ENCODE results near the gene RAPGEF1.

RAPGEF1 gene

DNA sequence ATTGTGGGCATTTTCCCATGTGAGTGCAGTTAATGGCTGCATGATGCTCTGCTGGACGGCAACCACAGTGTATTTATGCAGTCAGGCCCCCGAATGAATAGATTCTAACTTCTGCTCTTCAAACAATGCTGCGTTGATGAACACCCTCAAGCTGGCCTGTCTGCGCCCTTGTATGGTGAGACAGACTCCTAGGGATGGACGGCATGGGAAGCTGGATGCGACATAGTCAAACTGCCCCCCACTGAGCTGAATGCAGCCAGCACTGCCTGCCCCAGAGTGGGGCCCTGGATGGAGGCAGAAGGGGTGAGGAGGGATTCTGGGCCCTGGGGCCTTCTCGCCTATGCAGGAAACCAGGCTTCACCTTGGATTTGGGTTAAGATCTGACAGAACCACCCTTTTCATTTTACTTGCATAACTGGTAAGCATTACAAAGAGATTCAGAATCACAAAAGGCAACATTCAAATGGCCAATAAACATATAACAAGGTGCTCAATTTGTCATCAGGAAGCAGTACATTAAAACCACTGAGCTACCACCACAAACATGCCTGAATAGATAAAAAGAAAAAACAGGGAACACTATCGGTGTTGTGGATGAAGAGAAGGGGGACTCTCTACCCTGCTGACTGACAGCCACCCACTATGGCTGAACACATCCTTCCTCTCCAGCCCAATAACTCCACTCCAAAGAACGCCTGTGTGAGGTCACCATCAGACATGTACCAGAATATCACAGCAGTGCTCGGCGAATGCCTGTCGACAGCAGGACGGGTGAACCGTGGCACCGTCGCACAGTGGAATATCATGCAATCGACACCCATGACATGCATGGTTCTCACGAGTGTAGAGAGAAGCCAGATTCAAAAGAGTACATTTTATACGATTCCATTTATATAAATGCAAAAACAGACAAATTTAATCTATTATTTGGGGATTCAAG is 79.1 kb downstream of the RAPGEF1 start:
- Histone ChIP-seq H4K8ac (ENCODE audit: low read depth, low read length) (no peak overlapping the region), H3K23ac (ENCODE audit: low read length) (no peak overlapping the region), H3K27ac (ENCODE audit: low read depth, low read length) (no peak overlapping the region), H3K9ac (ENCODE audit: low read length) (no peak overlapping the region), H3K36me3 (ENCODE audit: control insufficient read depth, insufficient read depth, low read length) (no peaks in the 10 kb centered on the region), H2AK5ac (ENCODE audit: low read length) (no peak overlapping the region), H2BK120ac (ENCODE audit: low read depth, low read length) (no peak overlapping the region), H3K27me3 (ENCODE audit: insufficient read depth, low read length, poor library complexity) (no peaks in the 10 kb centered on the region), H2BK5ac (ENCODE audit: low read length) (no peak overlapping the region), H3K18ac (ENCODE audit: low read length) (no peak overlapping the region), H2BK15ac (replicated peaks; ENCODE audit: low read depth) (no peak overlapping the region), H3K4me3 (ENCODE audit: low read length) (no peak overlapping the region), H3K56ac (ENCODE audit: low read length) (peak overlapping the region; percentile 2), H3K4ac (ENCODE audit: low read depth, low read length) (no peak overlapping the region), H3K4me2 (ENCODE audit: low read length) (no peak overlapping the region), H4K5ac (ENCODE audit: low read length) (no peak overlapping the region), H3K4me1 (ENCODE audit: control insufficient read depth, low read depth, low read length) (peaks cover 15% of the 10 kb centered on the region), H3K79me2 (ENCODE audit: control insufficient read depth, insufficient read depth, low read length) (peaks cover 10% of the 10 kb centered on the region), H3K79me1 (ENCODE audit: low read length) (peaks cover 11% of the 10 kb centered on the region)
- no peak for DNase-seq
- WGBS (ENCODE audit: extremely low coverage, insufficient coverage, low lambda C conversion rate): no CpG with 5 or more reads among the region's 19 CpGs

DNA sequence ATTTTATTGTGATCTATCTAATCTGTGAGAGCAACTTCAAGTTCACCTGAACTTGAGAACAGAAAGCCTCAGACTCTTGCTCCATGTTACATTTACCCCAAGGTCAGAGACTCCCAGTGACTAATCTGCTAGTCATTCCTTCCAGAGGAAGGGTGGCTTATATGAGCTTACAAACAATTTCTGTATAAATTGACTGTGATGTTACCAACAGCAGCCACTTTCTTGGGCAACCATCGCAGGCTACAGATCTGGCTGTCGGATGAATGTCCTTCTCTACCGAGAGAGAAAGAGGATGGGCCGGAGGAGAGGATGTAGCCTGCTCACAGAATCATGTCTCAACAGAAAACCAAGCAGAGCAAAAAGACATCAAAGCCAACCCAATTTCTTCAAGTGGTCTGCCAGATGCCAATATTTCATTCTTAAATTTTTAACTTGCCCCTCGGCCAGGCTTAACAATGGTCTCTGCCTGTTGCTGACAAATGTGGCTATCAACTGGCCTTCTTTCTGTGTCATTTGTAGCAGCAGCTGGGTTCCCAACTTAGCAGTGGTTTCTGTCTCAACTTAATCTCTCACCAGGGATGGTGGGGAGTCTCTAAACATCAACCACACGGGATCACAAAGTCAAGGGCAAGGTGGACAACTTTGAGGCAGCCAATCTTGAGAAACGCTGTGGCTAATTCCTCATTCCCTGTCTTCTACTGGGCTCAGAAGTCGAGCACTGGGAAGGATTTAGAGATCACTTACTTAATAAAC is 81.3 kb downstream of the RAPGEF1 start:
- Histone ChIP-seq H3K79me2 (ENCODE audit: control insufficient read depth, insufficient read depth, low read length) (peaks cover 10% of the 10 kb centered on the region), H3K4me2 (ENCODE audit: low read length) (no peak overlapping the region), H3K79me1 (ENCODE audit: low read length) (peaks cover 8% of the 10 kb centered on the region), H2BK5ac (ENCODE audit: low read length) (no peak overlapping the region), H3K27ac (ENCODE audit: low read depth, low read length) (no peak overlapping the region), H2AK5ac (ENCODE audit: low read length) (no peak overlapping the region), H3K18ac (ENCODE audit: low read length) (no peak overlapping the region), H3K4ac (ENCODE audit: low read depth, low read length) (no peak overlapping the region), H3K23ac (ENCODE audit: low read length) (no peak overlapping the region), H2BK15ac (replicated peaks; ENCODE audit: low read depth) (no peak overlapping the region), H3K27me3 (ENCODE audit: insufficient read depth, low read length, poor library complexity) (no peaks in the 10 kb centered on the region), H4K8ac (ENCODE audit: low read depth, low read length) (peak overlapping the region; percentile 14), H3K56ac (ENCODE audit: low read length) (no peak overlapping the region), H3K4me1 (ENCODE audit: control insufficient read depth, low read depth, low read length) (peaks cover 15% of the 10 kb centered on the region), H3K9ac (ENCODE audit: low read length) (no peak overlapping the region), H3K4me3 (ENCODE audit: low read length) (no peak overlapping the region), H3K36me3 (ENCODE audit: control insufficient read depth, insufficient read depth, low read length) (no peaks in the 10 kb centered on the region), H4K5ac (ENCODE audit: low read length) (no peak overlapping the region), H2BK120ac (ENCODE audit: low read depth, low read length) (no peak overlapping the region)
- no peak for DNase-seq
- WGBS (ENCODE audit: extremely low coverage, insufficient coverage, low lambda C conversion rate): no CpG with 5 or more reads among the region's 8 CpGs

DNA sequence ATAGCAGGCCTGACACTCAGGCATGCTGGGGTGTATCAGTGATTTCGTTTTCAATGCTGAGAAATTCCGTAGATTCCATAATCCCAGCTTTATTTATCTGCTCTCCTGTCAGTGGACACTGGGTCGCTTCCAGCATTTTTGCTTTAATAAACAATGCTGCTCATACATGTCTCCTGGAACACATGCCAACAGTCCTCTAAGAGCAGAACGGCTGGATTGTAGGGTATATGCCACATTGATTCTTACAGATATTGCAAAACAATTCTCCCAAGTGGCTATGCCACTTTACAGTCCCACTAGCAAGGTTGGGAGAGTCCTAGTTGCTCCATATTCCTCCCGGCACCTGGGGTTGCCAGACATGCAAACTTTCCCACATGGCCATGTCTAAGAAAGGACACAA is 81.9 kb downstream of the RAPGEF1 start:
- no peak for DNase-seq
- no CpG with 5 or more reads among the region's 5 CpGs for WGBS (ENCODE audit: extremely low coverage, insufficient coverage, low lambda C conversion rate)
- Histone ChIP-seq H4K8ac (ENCODE audit: low read depth, low read length) (no peak overlapping the region), H3K4me2 (ENCODE audit: low read length) (no peak overlapping the region), H3K56ac (ENCODE audit: low read length) (no peak overlapping the region), H3K4me1 (ENCODE audit: control insufficient read depth, low read depth, low read length) (peaks cover 15% of the 10 kb centered on the region), H3K27ac (ENCODE audit: low read depth, low read length) (no peak overlapping the region), H3K79me2 (ENCODE audit: control insufficient read depth, insufficient read depth, low read length) (peaks cover 10% of the 10 kb centered on the region), H3K79me1 (ENCODE audit: low read length) (peaks cover 8% of the 10 kb centered on the region), H2AK5ac (ENCODE audit: low read length) (no peak overlapping the region), H2BK15ac (replicated peaks; ENCODE audit: low read depth) (no peak overlapping the region), H4K5ac (ENCODE audit: low read length) (no peak overlapping the region), H3K18ac (ENCODE audit: low read length) (no peak overlapping the region), H3K4ac (ENCODE audit: low read depth, low read length) (no peak overlapping the region), H3K4me3 (ENCODE audit: low read length) (no peak overlapping the region), H2BK5ac (ENCODE audit: low read length) (no peak overlapping the region), H3K23ac (ENCODE audit: low read length) (no peak overlapping the region), H2BK120ac (ENCODE audit: low read depth, low read length) (no peak overlapping the region), H3K36me3 (ENCODE audit: control insufficient read depth, insufficient read depth, low read length) (no peaks in the 10 kb centered on the region), H3K27me3 (ENCODE audit: insufficient read depth, low read length, poor library complexity) (no peaks in the 10 kb centered on the region), H3K9ac (ENCODE audit: low read length) (no peak overlapping the region)

DNA sequence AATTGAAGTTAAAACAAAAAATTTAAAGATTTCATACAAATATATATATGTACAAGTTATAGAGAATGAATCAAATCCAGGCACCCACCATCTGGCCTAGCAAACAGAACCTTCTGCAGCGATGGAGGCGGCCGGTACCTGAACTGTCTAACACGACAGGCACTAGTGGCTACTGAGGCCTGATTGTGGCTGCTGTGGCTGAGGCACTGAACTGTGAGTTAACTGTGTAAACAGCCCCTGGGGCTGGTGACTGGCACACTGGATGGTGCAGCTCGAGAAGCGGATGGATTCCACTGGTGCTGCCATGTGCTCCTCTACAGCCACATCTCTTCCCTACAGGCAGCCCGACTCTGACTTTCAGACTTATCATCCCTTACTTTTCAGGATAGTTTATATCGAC is 82.4 kb downstream of the RAPGEF1 start:
- H2BK120ac ChIP-seq (ENCODE audit: low read depth, low read length): no peak overlapping the region
- H2BK5ac ChIP-seq (ENCODE audit: low read length): no peak overlapping the region
- H3K4me3 ChIP-seq (ENCODE audit: low read length): no peak overlapping the region
- no peaks in the 10 kb centered on the region for H3K36me3 ChIP-seq (ENCODE audit: control insufficient read depth, insufficient read depth, low read length)
- no peak overlapping the region for H3K27ac ChIP-seq (ENCODE audit: low read depth, low read length)
- no peak overlapping the region for H4K5ac ChIP-seq (ENCODE audit: low read length)
- WGBS (ENCODE audit: extremely low coverage, insufficient coverage, low lambda C conversion rate): no CpG with 5 or more reads among the region's 8 CpGs
- no peak overlapping the region for H3K18ac ChIP-seq (ENCODE audit: low read length)
- H3K23ac ChIP-seq (ENCODE audit: low read length): no peak overlapping the region
- DNase-seq: no peak
- H2AK5ac ChIP-seq (ENCODE audit: low read length): no peak overlapping the region
- H3K4ac ChIP-seq (ENCODE audit: low read depth, low read length): no peak overlapping the region
- no peak overlapping the region for H4K8ac ChIP-seq (ENCODE audit: low read depth, low read length)
- no peak overlapping the region for H3K4me2 ChIP-seq (ENCODE audit: low read length)
- peaks cover 10% of the 10 kb centered on the region for H3K79me2 ChIP-seq (ENCODE audit: control insufficient read depth, insufficient read depth, low read length)
- no peak overlapping the region for H2BK15ac ChIP-seq (replicated peaks; ENCODE audit: low read depth)
- peaks cover 8% of the 10 kb centered on the region for H3K79me1 ChIP-seq (ENCODE audit: low read length)
- peaks cover 15% of the 10 kb centered on the region for H3K4me1 ChIP-seq (ENCODE audit: control insufficient read depth, low read depth, low read length)
- H3K9ac ChIP-seq (ENCODE audit: low read length): no peak overlapping the region
- no peaks in the 10 kb centered on the region for H3K27me3 ChIP-seq (ENCODE audit: insufficient read depth, low read length, poor library complexity)
- no peak overlapping the region for H3K56ac ChIP-seq (ENCODE audit: low read length)

DNA sequence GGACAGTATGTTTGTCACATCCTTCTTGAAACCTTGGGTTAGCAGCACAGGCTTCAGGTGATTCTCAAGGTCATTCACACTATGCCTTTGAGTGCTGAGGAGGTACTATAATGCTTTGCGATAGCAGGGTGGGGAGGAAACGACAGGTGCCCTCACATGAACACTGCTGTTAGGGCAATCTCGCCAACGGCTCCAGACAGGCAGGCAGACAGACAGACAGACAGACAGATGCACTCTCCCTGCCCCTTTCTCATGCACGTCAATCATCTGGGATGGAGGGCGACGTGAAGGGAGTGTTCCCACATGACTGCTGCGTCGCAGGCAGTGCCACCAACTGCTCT is 82.9 kb downstream of the RAPGEF1 start:
- no peaks in the 10 kb centered on the region for H3K36me3 ChIP-seq (ENCODE audit: control insufficient read depth, insufficient read depth, low read length)
- H3K27me3 ChIP-seq (ENCODE audit: insufficient read depth, low read length, poor library complexity): no peaks in the 10 kb centered on the region
- no peak overlapping the region for H2BK120ac ChIP-seq (ENCODE audit: low read depth, low read length)
- H3K18ac ChIP-seq (ENCODE audit: low read length): no peak overlapping the region
- no peak overlapping the region for H3K9ac ChIP-seq (ENCODE audit: low read length)
- H3K27ac ChIP-seq (ENCODE audit: low read depth, low read length): no peak overlapping the region
- peaks cover 14% of the 10 kb centered on the region for H3K4me1 ChIP-seq (ENCODE audit: control insufficient read depth, low read depth, low read length)
- no peak overlapping the region for H3K4me3 ChIP-seq (ENCODE audit: low read length)
- H3K56ac ChIP-seq (ENCODE audit: low read length): no peak overlapping the region
- no peak overlapping the region for H2AK5ac ChIP-seq (ENCODE audit: low read length)
- no peak overlapping the region for H3K4me2 ChIP-seq (ENCODE audit: low read length)
- WGBS (ENCODE audit: extremely low coverage, insufficient coverage, low lambda C conversion rate): no CpG with 5 or more reads among the region's 9 CpGs
- no peak overlapping the region for H3K23ac ChIP-seq (ENCODE audit: low read length)
- H3K79me1 ChIP-seq (ENCODE audit: low read length): peaks cover 8% of the 10 kb centered on the region
- H3K4ac ChIP-seq (ENCODE audit: low read depth, low read length): no peak overlapping the region
- H2BK5ac ChIP-seq (ENCODE audit: low read length): no peak overlapping the region
- DNase-seq: no peak
- no peak overlapping the region for H2BK15ac ChIP-seq (replicated peaks; ENCODE audit: low read depth)
- no peak overlapping the region for H4K8ac ChIP-seq (ENCODE audit: low read depth, low read length)
- H4K5ac ChIP-seq (ENCODE audit: low read length): no peak overlapping the region
- peaks cover 10% of the 10 kb centered on the region for H3K79me2 ChIP-seq (ENCODE audit: control insufficient read depth, insufficient read depth, low read length)
